DND-41 (cell line): Measurements from ENCODE around the gene ARID3C.

ENCODE experiments used
- ATAC-seq: fragments of 200-7000 bp; cut with Tn5 transposase; 3 replicates; pipeline ENCODE4 v1.9.1; 2021; ENCODE audit warnings: low read depth; ENCODE audit not compliant: insufficient read depth
- DNase-seq: peaks from one replicate; pipeline ENCODE4 v3.0.0-alpha.2; 2020
- H2AFZ ChIP-seq: 2 replicates; pipeline ENCODE4 v1.6.0; 2012; ENCODE audit warnings: low read depth, low read length
- H3K27ac ChIP-seq: 2 replicates; pipeline ENCODE4 v1.5.1; 2012; ENCODE audit warnings: low read length, inconsistent platforms
- H3K27me3 ChIP-seq: fragments of 200-600 bp; sonication (generic); 2 replicates; pipeline ENCODE4 v1.6.0; 2012; ENCODE audit warnings: low read length, mild to moderate bottlenecking, inconsistent platforms; ENCODE audit not compliant: insufficient read depth, poor library complexity
- H3K36me3 ChIP-seq: 2 replicates; pipeline ENCODE4 v1.5.1; 2012; ENCODE audit warnings: low read length, inconsistent platforms; ENCODE audit not compliant: insufficient read depth
- H3K4me1 ChIP-seq: 2 replicates; pipeline ENCODE4 v1.5.1; 2012; ENCODE audit warnings: mild to moderate bottlenecking, low read length; ENCODE audit not compliant: insufficient read depth
- H3K4me2 ChIP-seq: 2 replicates; pipeline ENCODE4 v1.6.0; 2012; ENCODE audit warnings: mild to moderate bottlenecking, moderate library complexity, low read length, inconsistent platforms; ENCODE audit not compliant: insufficient read depth
- H3K4me3 ChIP-seq, 2 experiments: fragments of 200-600 bp in 1 of 2; shearing (Covaris generic) in 1 of 2; 2 replicates each; pipeline ENCODE4 v1.5.1; 2012 to 2016; ENCODE audit warnings: inconsistent platforms in 2 of 2, low read length in 2 of 2, mild to moderate bottlenecking in 2 of 2, low read depth in 1 of 2, moderate library complexity in 1 of 2
- H3K79me2 ChIP-seq: 2 replicates; pipeline ENCODE4 v1.6.0; 2012; ENCODE audit warnings: low read length, inconsistent platforms; ENCODE audit not compliant: insufficient read depth
- H3K9ac ChIP-seq: 2 replicates; pipeline ENCODE4 v1.6.0; 2012; ENCODE audit warnings: low read depth, mild to moderate bottlenecking, inconsistent platforms, low read length, moderate library complexity
- H3K9me3 ChIP-seq: 2 replicates; pipeline ENCODE4 v1.5.1; 2012; ENCODE audit warnings: low read length, moderate library complexity, mild to moderate bottlenecking, inconsistent platforms; ENCODE audit not compliant: insufficient read depth, severe bottlenecking
- H4K20me1 ChIP-seq: 2 replicates; pipeline ENCODE4 v1.6.0; 2012; ENCODE audit warnings: low read length; ENCODE audit not compliant: insufficient read depth
- CTCF ChIP-seq: IDR thresholded peaks from 2 replicates; pipeline ENCODE4 v1.5.1; 2012; ENCODE audit warnings: borderline replicate concordance, low read length, moderate library complexity, mild to moderate bottlenecking; ENCODE audit not compliant: poor library complexity, severe bottlenecking; ENCODE audit errors: extremely low read depth
- EZH2 ChIP-seq: IDR thresholded peaks from 3 replicates; pipeline ENCODE4 v1.6.1; 2012; ENCODE audit warnings: borderline replicate concordance, low read depth, mild to moderate bottlenecking, moderate library complexity, low read length, inconsistent platforms; ENCODE audit not compliant: severe bottlenecking

Gene ARID3C

GRCh38 chr9:34575241-34575640 is 53.6 kb downstream of the ARID3C start:
- no peaks in the 10 kb centered on the region for H3K9me3 ChIP-seq
- ATAC-seq (no peak), DNase-seq (no peak)
- no peaks in the 10 kb centered on the region for H4K20me1 ChIP-seq
- H3K4me2 ChIP-seq: no peak overlapping the region
- no peak overlapping the region for H3K4me3 ChIP-seq
- no peak for TF ChIP-seq EZH2
- TF ChIP-seq CTCF: no peak
- no peaks in the 10 kb centered on the region for H3K36me3 ChIP-seq
- H2AFZ ChIP-seq: no peak overlapping the region
- H3K4me1 ChIP-seq: no peaks in the 10 kb centered on the region
- no peak overlapping the region for H3K27ac ChIP-seq
- H3K27me3 ChIP-seq: peaks cover 13% of the 10 kb centered on the region
- no peak overlapping the region for H3K9ac ChIP-seq
- H3K79me2 ChIP-seq: no peaks in the 10 kb centered on the region

- no peak for ATAC-seq
- Histone ChIP-seq H3K4me3 (no peak overlapping the region), H3K4me2 (no peak overlapping the region), H3K4me1 (no peaks in the 10 kb centered on the region), H3K27me3 (peaks cover 13% of the 10 kb centered on the region), H3K9me3 (no peaks in the 10 kb centered on the region), H3K9ac (no peak overlapping the region), H3K79me2 (no peaks in the 10 kb centered on the region), H3K36me3 (no peaks in the 10 kb centered on the region), H4K20me1 (no peaks in the 10 kb centered on the region), H3K27ac (no peak overlapping the region), H2AFZ (no peak overlapping the region)
- DNase-seq: no peak
- TF ChIP-seq CTCF (no peak), EZH2 (no peak)
Measured at GRCh38 chr9:34574571-34574970, 54.3 kb downstream of the ARID3C start.

- ATAC-seq (no peak), DNase-seq (no peak)
- H3K4me2 ChIP-seq: no peak overlapping the region
- H3K79me2 ChIP-seq: no peaks in the 10 kb centered on the region
- H3K27ac ChIP-seq: no peak overlapping the region
- no peaks in the 10 kb centered on the region for H3K36me3 ChIP-seq
- H2AFZ ChIP-seq: no peak overlapping the region
- no peaks in the 10 kb centered on the region for H3K9me3 ChIP-seq
- no peaks in the 10 kb centered on the region for H4K20me1 ChIP-seq
- H3K4me3 ChIP-seq: no peak overlapping the region
- H3K9ac ChIP-seq: no peak overlapping the region
- no peak for TF ChIP-seq CTCF
- no peak for TF ChIP-seq EZH2
- H3K4me1 ChIP-seq: no peaks in the 10 kb centered on the region
- peaks cover 11% of the 10 kb centered on the region for H3K27me3 ChIP-seq
Measured at GRCh38 chr9:34573599-34574325, 55.1 kb downstream of the ARID3C start.
